Natural killer cell (primary cell): Measurements from ENCODE around the gene RASGEF1C. TPM values are rescaled to one million over a fixed set of nuclear protein-coding genes. Genes with fewer than 3 reads are reported as not detected.

Experiments
- ATAC-seq, 3 donors: fragments of 150-1000 bp in 2 of 3; fragments of 200-7000 bp in 1 of 3; cut with Tn5 transposase; 1 replicate in 1 of 3; 2 replicates in 2 of 3; pipeline ENCODE4 v1.10.0; 2021; ENCODE audit warnings: mild to moderate bottlenecking in 2 of 3, moderate library complexity in 2 of 3
- DNase-seq, 2 donors: peaks; one replicate each; pipeline versions ENCODE4 v3.0.0 to v3.0.0-alpha.2; 2013 to 2021; ENCODE audit warnings: mixed read lengths in 1 of 2
- H3K27ac ChIP-seq: one replicate; pipeline ENCODE4 v1.5.1; 2013; ENCODE audit warnings: mild to moderate bottlenecking, low read length
- H3K27me3 ChIP-seq: one replicate; pipeline ENCODE4 v1.6.1; 2013; ENCODE audit warnings: low read length; ENCODE audit not compliant: control insufficient read depth, insufficient read depth
- H3K36me3 ChIP-seq: one replicate; pipeline ENCODE4 v1.6.1; 2013; ENCODE audit warnings: low read length; ENCODE audit not compliant: control insufficient read depth, insufficient read depth
- H3K4me1 ChIP-seq: one replicate; pipeline ENCODE4 v1.6.1; 2013; ENCODE audit warnings: low read length; ENCODE audit not compliant: control insufficient read depth, insufficient read depth
- H3K4me3 ChIP-seq: one replicate; pipeline ENCODE4 v1.5.1; 2013; ENCODE audit warnings: low read length
- H3K9me3 ChIP-seq: one replicate; pipeline ENCODE4 v1.6.1; 2013; ENCODE audit warnings: low read length; ENCODE audit not compliant: control insufficient read depth, insufficient read depth
- H3K27ac Mint-ChIP-seq, 2 donors: one replicate each; pipeline ENCODE4 v1.8.0; 2022; ENCODE audit warnings: mild to moderate bottlenecking in 2 of 2, mixed read lengths in 2 of 2, moderate library complexity in 1 of 2
- H3K27me3 Mint-ChIP-seq, 2 donors: one replicate each; pipeline ENCODE4 v1.8.0; 2022; ENCODE audit warnings: low read depth in 2 of 2, mixed read lengths in 2 of 2
- H3K36me3 Mint-ChIP-seq: one replicate; pipeline ENCODE4 v1.8.0; 2022; ENCODE audit warnings: mixed read lengths
- H3K4me1 Mint-ChIP-seq, 2 donors: one replicate each; pipeline ENCODE4 v1.8.0; 2022; ENCODE audit warnings: mixed read lengths in 2 of 2
- H3K4me3 Mint-ChIP-seq: one replicate; pipeline ENCODE4 v1.8.0; 2022; ENCODE audit warnings: mild to moderate bottlenecking, moderate library complexity, mixed read lengths
- H3K9me3 Mint-ChIP-seq, 2 donors: one replicate each; pipeline ENCODE4 v1.8.0; 2022; ENCODE audit warnings: mixed read lengths in 2 of 2
- CTCF ChIP-seq: fragments of 200-600 bp; IDR thresholded peaks from one replicate; pipeline ENCODE4 v1.8.0; 2022; ENCODE audit warnings: antibody characterized with exemption
- WGBS: methylation state at CpG from one replicate; pipeline ENCODE4 v1.1.7; 2013; ENCODE audit warnings: missing lambda C conversion rate; ENCODE audit not compliant: insufficient coverage; 5-methylcytosine and 5-hydroxymethylcytosine counted together
- intact Hi-C: fragments of 100-400 bp; cut with micrococcal nuclease; formaldehyde crosslinking; loops from one replicate; pipeline ENCODE4 v1.14.2; 2022
- total RNA-seq, 4 donors: library from RNA; stranded (reverse); fragments of 120-200 nt in 1 of 4; gene quantifications; one replicate each; pipeline versions ENCODE4 v1.2.3 to v1.2.4, GENCODE V29; 2013 to 2022

RASGEF1C gene
- total RNA-seq, 3 donors from 2014 or later (not counting 1 experiment from before 2014, with no cell fraction given), result not detected

- Histone ChIP-seq H3K4me3 (no peak overlapping the region), H3K9me3 (no peaks in the 10 kb centered on the region), H3K36me3 (no peaks in the 10 kb centered on the region), H3K27ac (no peak overlapping the region), H3K4me1 (no peaks in the 10 kb centered on the region), H3K27me3 (no peaks in the 10 kb centered on the region)
- no peaks in the 10 kb centered on the region for H3K4me1 Mint-ChIP-seq
- no peaks in the 10 kb centered on the region for H3K9me3 Mint-ChIP-seq
- 89% methylated on average over 18 of the region's 18 CpGs for WGBS
- no peak for DNase-seq
- no peak overlapping the region for H3K27ac Mint-ChIP-seq
- no peaks in the 10 kb centered on the region for H3K36me3 Mint-ChIP-seq
- no peak for ATAC-seq
- no peak overlapping the region for H3K4me3 Mint-ChIP-seq
- no peak for TF ChIP-seq CTCF
- intact Hi-C loops, result no loop called here
- peaks cover 15 to 27% of the 10 kb centered on the region in 2 donors for H3K27me3 Mint-ChIP-seq
Measured at GRCh38 chr5:180098991-180099732, 109.8 kb downstream of the RASGEF1C start.

- H3K9me3 ChIP-seq, result no peaks in the 10 kb centered on the region
- Mint-ChIP-seq H3K4me3 (no peak overlapping the region), H3K27me3 (peaks cover 20 to 27% of the 10 kb centered on the region in 2 donors), H3K4me1 (no peaks in the 10 kb centered on the region), H3K36me3 (no peaks in the 10 kb centered on the region), H3K27ac (no peak overlapping the region), H3K9me3 (no peaks in the 10 kb centered on the region)
- 93% methylated on average over 8 of the region's 8 CpGs for WGBS
- no peak overlapping the region for H3K4me3 ChIP-seq
- H3K36me3 ChIP-seq, result no peaks in the 10 kb centered on the region
- no peak for TF ChIP-seq CTCF
- intact Hi-C loops, result no loop called here
- DNase-seq (no peak), ATAC-seq (no peak)
- no peaks in the 10 kb centered on the region for H3K4me1 ChIP-seq
- H3K27me3 ChIP-seq, result peaks cover 2% of the 10 kb centered on the region
- no peak overlapping the region for H3K27ac ChIP-seq
Measured at GRCh38 chr5:180098526-180098925, 110.5 kb downstream of the RASGEF1C start.

GRCh38 chr5:180097926-180098325 is 111.1 kb downstream of the RASGEF1C start:
- WGBS, result 96% methylated on average over 5 of the region's 5 CpGs
- H3K4me3 ChIP-seq, result no peak overlapping the region
- Mint-ChIP-seq H3K4me1 (no peaks in the 10 kb centered on the region), H3K36me3 (no peaks in the 10 kb centered on the region), H3K27me3 (peaks cover 24 to 29% of the 10 kb centered on the region in 2 donors), H3K4me3 (no peak overlapping the region), H3K9me3 (no peaks in the 10 kb centered on the region), H3K27ac (no peak overlapping the region)
- no peak for DNase-seq
- ATAC-seq, result no peak
- no peak overlapping the region for H3K27ac ChIP-seq
- no peak for TF ChIP-seq CTCF
- H3K9me3 ChIP-seq, result no peaks in the 10 kb centered on the region
- intact Hi-C loops, result no loop called here
- H3K4me1 ChIP-seq, result no peaks in the 10 kb centered on the region
- no peaks in the 10 kb centered on the region for H3K36me3 ChIP-seq
- peaks cover 2% of the 10 kb centered on the region for H3K27me3 ChIP-seq
